Spleen (tissue), 7 donors: ENCODE data around the gene TRPV5.

Experiments used
- POLR2A ChIP-seq, 3 donors: fragments of 450-650 bp; IDR thresholded peaks; one replicate each; pipeline ENCODE4 v1.5.1; 2017; ENCODE audit warnings: antibody characterized with exemption in 3 of 3, mild to moderate bottlenecking in 1 of 3
- POLR2AphosphoS5 ChIP-seq, 3 donors: sonication (generic); formaldehyde crosslinking; IDR thresholded peaks; one replicate each; pipeline ENCODE4 v1.5.1; 2017; ENCODE audit warnings: antibody characterized with exemption in 3 of 3
- TF ChIP-seq, protein P1 (sequence below), 11 experiments: fragments of 200-600 bp in 7 of 11; fragments of 450-650 bp in 4 of 11; sonication (generic) in 4 of 11; IDR thresholded peaks in 8 of 11; conservative IDR thresholded peaks in 3 of 11; 1 replicate in 7 of 11; 2 replicates in 4 of 11; pipeline versions ENCODE4 v1.4.0 to v1.8.0; 2016 to 2021; ENCODE audit warnings: antibody characterized with exemption in 11 of 11, inconsistent platforms in 4 of 11, mild to moderate bottlenecking in 1 of 11
- donor health status: DM: no; HTN: no; CAD: no; lungs with moderate emphysema.
- donor health status: DM: no; HTN: no; CAD: no.
- donor health status: DM: no; HTN: no; CAD: no.

DNA sequence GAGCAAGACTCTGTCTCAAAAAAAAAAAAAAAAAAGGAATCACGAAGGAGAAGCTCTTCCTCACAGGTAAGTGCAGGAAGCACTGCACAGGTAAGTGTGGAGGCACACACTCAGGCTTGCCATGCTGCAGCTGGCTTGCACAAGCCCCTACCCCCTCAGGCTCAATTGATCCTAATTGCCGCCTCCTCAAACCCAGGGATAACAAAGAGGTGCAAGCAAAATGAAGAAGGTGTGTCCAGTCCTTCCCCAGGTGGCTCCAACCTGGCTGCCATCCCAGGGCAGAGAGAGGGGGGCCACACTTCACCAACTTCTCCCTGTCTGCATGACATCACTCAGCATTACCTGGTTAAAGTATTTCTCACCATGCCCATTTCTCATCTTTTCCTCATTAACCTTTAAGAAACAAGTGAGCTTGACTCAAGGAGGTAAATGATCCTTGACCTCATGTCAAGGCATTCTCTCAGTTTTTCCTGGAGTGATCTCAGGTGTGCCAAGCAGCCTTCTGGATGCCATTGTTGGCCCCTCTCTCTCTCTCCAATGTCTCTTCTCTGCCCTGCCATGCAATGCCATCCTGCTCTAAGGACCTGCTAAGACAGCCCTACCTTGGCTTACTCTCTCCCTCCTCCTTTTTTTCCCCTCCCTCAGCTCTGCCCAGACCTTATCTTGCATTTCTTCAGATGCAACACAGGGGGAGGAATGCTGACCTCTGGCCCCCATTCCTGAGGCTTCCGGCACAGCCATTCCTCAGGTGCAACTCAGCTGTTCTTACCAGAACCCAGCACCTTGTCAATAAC lies 35.0 kb downstream of the TRPV5 start:
- TF ChIP-seq, protein P1, sequence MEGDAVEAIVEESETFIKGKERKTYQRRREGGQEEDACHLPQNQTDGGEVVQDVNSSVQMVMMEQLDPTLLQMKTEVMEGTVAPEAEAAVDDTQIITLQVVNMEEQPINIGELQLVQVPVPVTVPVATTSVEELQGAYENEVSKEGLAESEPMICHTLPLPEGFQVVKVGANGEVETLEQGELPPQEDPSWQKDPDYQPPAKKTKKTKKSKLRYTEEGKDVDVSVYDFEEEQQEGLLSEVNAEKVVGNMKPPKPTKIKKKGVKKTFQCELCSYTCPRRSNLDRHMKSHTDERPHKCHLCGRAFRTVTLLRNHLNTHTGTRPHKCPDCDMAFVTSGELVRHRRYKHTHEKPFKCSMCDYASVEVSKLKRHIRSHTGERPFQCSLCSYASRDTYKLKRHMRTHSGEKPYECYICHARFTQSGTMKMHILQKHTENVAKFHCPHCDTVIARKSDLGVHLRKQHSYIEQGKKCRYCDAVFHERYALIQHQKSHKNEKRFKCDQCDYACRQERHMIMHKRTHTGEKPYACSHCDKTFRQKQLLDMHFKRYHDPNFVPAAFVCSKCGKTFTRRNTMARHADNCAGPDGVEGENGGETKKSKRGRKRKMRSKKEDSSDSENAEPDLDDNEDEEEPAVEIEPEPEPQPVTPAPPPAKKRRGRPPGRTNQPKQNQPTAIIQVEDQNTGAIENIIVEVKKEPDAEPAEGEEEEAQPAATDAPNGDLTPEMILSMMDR (IDR thresholded peaks at IDR 0.05 in 8 of 11, conservative IDR thresholded peaks at IDR 0.05 in 3 of 11): no peak
- TF ChIP-seq POLR2AphosphoS5 (IDR thresholded peaks at IDR 0.05) (no peak), POLR2A (IDR thresholded peaks at IDR 0.05) (no peak)
